Esophagus squamous epithelium (tissue), 4 donors: ENCODE data around the gene KNCN.

Experiments used
- POLR2A ChIP-seq, 4 donors: fragments of 450-650 bp; IDR thresholded peaks; one replicate each; pipeline ENCODE4 v1.6.1; 2017; ENCODE audit warnings: antibody characterized with exemption in 4 of 4, mild to moderate bottlenecking in 4 of 4, moderate library complexity in 3 of 4
- TF ChIP-seq, protein P1 (sequence below), 6 experiments: fragments of 450-650 bp in 4 of 6; fragments of 200-600 bp in 2 of 6; sonication (generic) in 2 of 6; IDR thresholded peaks; one replicate each; pipeline ENCODE4 v1.5.1; 2016 to 2019; ENCODE audit warnings: antibody characterized with exemption in 6 of 6, mild to moderate bottlenecking in 4 of 6, moderate library complexity in 4 of 6

DNA sequence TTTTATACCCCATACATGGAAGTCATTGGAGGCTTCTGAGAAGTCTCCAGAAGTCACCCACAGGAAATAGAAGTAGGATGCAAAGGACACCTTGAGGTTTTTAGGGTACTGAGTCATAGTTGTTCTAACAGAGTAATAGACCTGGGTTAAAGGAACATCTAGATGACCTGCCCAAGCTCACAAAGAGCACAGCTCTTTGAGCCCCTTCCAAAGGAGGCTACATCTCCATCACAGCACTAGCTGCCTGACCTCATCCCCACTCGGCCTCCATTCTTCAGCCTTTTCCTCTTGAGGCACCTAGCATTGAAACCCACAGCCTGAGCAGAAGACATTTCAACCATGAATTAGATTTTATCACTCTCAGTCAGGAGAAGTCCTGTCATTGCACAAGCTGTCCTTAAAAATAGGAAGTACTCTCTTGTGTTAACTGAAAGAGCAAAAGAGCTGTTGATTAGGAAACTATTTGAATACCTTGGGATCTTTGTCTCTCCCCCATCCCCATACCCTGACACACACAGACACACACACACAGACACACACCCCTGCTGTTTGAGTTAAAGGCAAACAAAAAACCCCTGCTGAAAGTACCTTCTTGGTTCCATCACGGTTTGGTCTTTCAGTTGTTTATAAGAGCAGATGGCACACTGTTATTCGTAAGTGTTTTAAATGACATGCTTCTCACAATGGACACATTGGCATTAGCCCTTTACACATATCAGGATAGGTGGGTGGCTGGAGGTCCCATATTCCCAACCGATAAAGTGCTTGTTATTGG, 30.4 kb upstream of the KNCN start:
- TF ChIP-seq, protein P1, sequence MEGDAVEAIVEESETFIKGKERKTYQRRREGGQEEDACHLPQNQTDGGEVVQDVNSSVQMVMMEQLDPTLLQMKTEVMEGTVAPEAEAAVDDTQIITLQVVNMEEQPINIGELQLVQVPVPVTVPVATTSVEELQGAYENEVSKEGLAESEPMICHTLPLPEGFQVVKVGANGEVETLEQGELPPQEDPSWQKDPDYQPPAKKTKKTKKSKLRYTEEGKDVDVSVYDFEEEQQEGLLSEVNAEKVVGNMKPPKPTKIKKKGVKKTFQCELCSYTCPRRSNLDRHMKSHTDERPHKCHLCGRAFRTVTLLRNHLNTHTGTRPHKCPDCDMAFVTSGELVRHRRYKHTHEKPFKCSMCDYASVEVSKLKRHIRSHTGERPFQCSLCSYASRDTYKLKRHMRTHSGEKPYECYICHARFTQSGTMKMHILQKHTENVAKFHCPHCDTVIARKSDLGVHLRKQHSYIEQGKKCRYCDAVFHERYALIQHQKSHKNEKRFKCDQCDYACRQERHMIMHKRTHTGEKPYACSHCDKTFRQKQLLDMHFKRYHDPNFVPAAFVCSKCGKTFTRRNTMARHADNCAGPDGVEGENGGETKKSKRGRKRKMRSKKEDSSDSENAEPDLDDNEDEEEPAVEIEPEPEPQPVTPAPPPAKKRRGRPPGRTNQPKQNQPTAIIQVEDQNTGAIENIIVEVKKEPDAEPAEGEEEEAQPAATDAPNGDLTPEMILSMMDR (IDR thresholded peaks at IDR 0.05) = no peak
- TF ChIP-seq POLR2A (IDR thresholded peaks at IDR 0.05) = no peak
